H9 (cell line): ENCODE results near the gene CRYBB1. TPM values are rescaled to one million over a fixed set of nuclear protein-coding genes. Genes with fewer than 3 reads are reported as not detected.

Experiments used
- DNase-seq: peaks from one replicate; pipeline ENCODE4 v3.0.0-alpha.2; 2017
- H2AFZ ChIP-seq: one replicate; pipeline ENCODE4 v1.6.1; 2013; ENCODE audit warnings: mild to moderate bottlenecking, low read length, control low read depth, moderate library complexity
- H2AK5ac ChIP-seq: 2 replicates; pipeline ENCODE4 v1.6.1; 2013; ENCODE audit warnings: low read length, control low read depth, mixed read lengths; ENCODE audit not compliant: insufficient read length
- H2BK120ac ChIP-seq: one replicate; pipeline ENCODE4 v1.6.1; 2013; ENCODE audit warnings: low read depth, mild to moderate bottlenecking, low read length, control low read depth, inconsistent platforms; ENCODE audit not compliant: poor library complexity, severe bottlenecking
- H2BK12ac ChIP-seq: 2 replicates; pipeline ENCODE4 v1.6.1; 2013; ENCODE audit warnings: low read length, control low read depth, mixed read lengths, low read depth; ENCODE audit not compliant: insufficient read length
- H2BK15ac ChIP-seq: 2 replicates; pipeline ENCODE4 v1.6.1; 2013; ENCODE audit warnings: low read depth, low read length, control low read depth
- H2BK20ac ChIP-seq: one replicate; pipeline ENCODE4 v1.6.1; 2013; ENCODE audit warnings: low read depth, mild to moderate bottlenecking, low read length, control low read depth, inconsistent platforms; ENCODE audit not compliant: poor library complexity, severe bottlenecking
- H2BK5ac ChIP-seq: 2 replicates; pipeline ENCODE4 v1.6.1; 2013; ENCODE audit warnings: low read length, control low read depth, mixed read lengths; ENCODE audit not compliant: insufficient read length
- H3K14ac ChIP-seq: 2 replicates; pipeline ENCODE4 v1.6.1; 2013; ENCODE audit warnings: low read length, control low read depth; ENCODE audit not compliant: insufficient read depth
- H3K18ac ChIP-seq: 2 replicates; pipeline ENCODE4 v1.6.1; 2013; ENCODE audit warnings: low read depth, mild to moderate bottlenecking, mixed read lengths, low read length, control low read depth; ENCODE audit not compliant: insufficient read length
- H3K23ac ChIP-seq: 2 replicates; pipeline ENCODE4 v1.6.1; 2013; ENCODE audit warnings: low read length, control low read depth, mixed read lengths, low read depth; ENCODE audit not compliant: insufficient read length
- H3K23me2 ChIP-seq: 2 replicates; pipeline ENCODE4 v1.6.1; 2013; ENCODE audit warnings: low read depth, mild to moderate bottlenecking, mixed read lengths, low read length, control low read depth; ENCODE audit not compliant: insufficient read length, poor library complexity, severe bottlenecking
- H3K27ac ChIP-seq: 2 replicates; pipeline ENCODE4 v1.5.1; 2013; ENCODE audit warnings: low read length, control low read depth, mixed read lengths, low read depth; ENCODE audit not compliant: insufficient read length
- H3K27me3 ChIP-seq: 2 replicates; pipeline ENCODE4 v1.6.1; 2013; ENCODE audit warnings: low read length, control low read depth, inconsistent platforms; ENCODE audit not compliant: insufficient read depth
- H3K4ac ChIP-seq: 2 replicates; pipeline ENCODE4 v1.6.1; 2013; ENCODE audit warnings: low read depth, mild to moderate bottlenecking, control low read depth, inconsistent platforms, low read length, moderate library complexity
- H3K4me1 ChIP-seq: 2 replicates; pipeline ENCODE4 v1.6.1; 2013; ENCODE audit warnings: low read length, control low read depth, inconsistent platforms; ENCODE audit not compliant: insufficient read depth
- H3K4me2 ChIP-seq: 2 replicates; pipeline ENCODE4 v1.6.1; 2013; ENCODE audit warnings: low read length, control low read depth, mixed read lengths; ENCODE audit not compliant: insufficient read length, insufficient read depth
- H3K56ac ChIP-seq: 2 replicates; pipeline ENCODE4 v1.6.1; 2013; ENCODE audit warnings: low read depth, mild to moderate bottlenecking, mixed read lengths, low read length, control low read depth; ENCODE audit not compliant: insufficient read length
- H3K79me1 ChIP-seq: 2 replicates; pipeline ENCODE4 v1.6.1; 2013; ENCODE audit warnings: low read depth, mild to moderate bottlenecking, moderate library complexity, low read length, control low read depth, inconsistent platforms; ENCODE audit not compliant: insufficient read depth, poor library complexity, severe bottlenecking
- H3K79me2 ChIP-seq: 2 replicates; pipeline ENCODE4 v1.6.1; 2013; ENCODE audit warnings: low read length, control low read depth, inconsistent platforms; ENCODE audit not compliant: insufficient read depth
- H3K9ac ChIP-seq: 2 replicates; pipeline ENCODE4 v1.6.1; 2013; ENCODE audit warnings: low read length, control low read depth, mixed read lengths; ENCODE audit not compliant: insufficient read length; ENCODE audit errors: extremely low read depth
- H3K9me3 ChIP-seq: one replicate; pipeline ENCODE4 v1.6.1; 2013; ENCODE audit warnings: low read depth, low read length, inconsistent platforms; ENCODE audit not compliant: control insufficient read depth
- H3T11ph ChIP-seq: one replicate; pipeline ENCODE4 v1.6.1; 2013; ENCODE audit warnings: mild to moderate bottlenecking, low read length, control low read depth, inconsistent platforms
- H4K20me1 ChIP-seq: one replicate; pipeline ENCODE4 v1.6.1; 2013; ENCODE audit not compliant: control insufficient read depth, insufficient read length, insufficient read depth
- H4K5ac ChIP-seq: 2 replicates; pipeline ENCODE4 v1.6.1; 2013; ENCODE audit warnings: low read depth, mild to moderate bottlenecking, mixed read lengths, low read length, control low read depth; ENCODE audit not compliant: insufficient read length
- H4K8ac ChIP-seq: replicated peaks from 2 replicates; pipeline ENCODE4 v1.6.1; 2013; ENCODE audit warnings: low read length, control low read depth, mixed read lengths, low read depth; ENCODE audit not compliant: insufficient read length
- H4K91ac ChIP-seq: 2 replicates; pipeline ENCODE4 v1.6.1; 2013; ENCODE audit warnings: low read depth, mild to moderate bottlenecking, moderate library complexity, mixed read lengths, low read length, control low read depth; ENCODE audit not compliant: insufficient read length
- H3K27ac Mint-ChIP-seq, 3 experiments: 2 replicates in 2 of 3; 3 replicates in 1 of 3; pipeline ENCODE4 v1.8.0; 2020 to 2021; ENCODE audit warnings: mixed read lengths in 3 of 3, mild to moderate bottlenecking in 1 of 3, moderate library complexity in 1 of 3
- H3K27me3 Mint-ChIP-seq: 2 replicates; pipeline ENCODE4 v1.8.0; 2021; ENCODE audit warnings: low read depth, mild to moderate bottlenecking, moderate library complexity, mixed read lengths
- H3K36me3 Mint-ChIP-seq, 3 experiments: 2 replicates in 2 of 3; 3 replicates in 1 of 3; pipeline ENCODE4 v1.8.0; 2020 to 2021; ENCODE audit warnings: low read depth in 3 of 3, mixed read lengths in 3 of 3; ENCODE audit not compliant: insufficient read depth in 1 of 3
- H3K4me1 Mint-ChIP-seq, 2 experiments: 2 replicates each; pipeline ENCODE4 v1.8.0; 2020; ENCODE audit warnings: mixed read lengths in 2 of 2
- H3K4me3 Mint-ChIP-seq, 2 experiments: 2 replicates in 1 of 2; 3 replicates in 1 of 2; pipeline ENCODE4 v1.8.0; 2020 to 2021; ENCODE audit warnings: mild to moderate bottlenecking in 2 of 2, mixed read lengths in 2 of 2, moderate library complexity in 1 of 2
- H3K9me3 Mint-ChIP-seq, 2 experiments: 2 replicates in 1 of 2; 3 replicates in 1 of 2; pipeline ENCODE4 v1.8.0; 2020; ENCODE audit warnings: mild to moderate bottlenecking in 2 of 2, mixed read lengths in 2 of 2, moderate library complexity in 1 of 2
- WGBS: extraction: QIAGEN DNeasy Blood & Tissue Kit; methylation state at CpG from one replicate; pipeline ENCODE4 v1.1.7; 2013; ENCODE audit warnings: missing lambda C conversion rate, low lambda C conversion rate, mixed read lengths; ENCODE audit not compliant: insufficient read length; ENCODE audit errors: extremely low coverage; 5-methylcytosine and 5-hydroxymethylcytosine counted together
- total RNA-seq: library from RNA; stranded (reverse); gene quantifications from 2 replicates; pipeline ENCODE4 v1.2.1, GENCODE V29; 2021
- TF ChIP-seq, protein P1 (sequence below): fragments of 200-600 bp; sonication (generic); conservative IDR thresholded peaks from 3 replicates; pipeline ENCODE4 v1.8.0; 2021; ENCODE audit warnings: antibody characterized with exemption, mild to moderate bottlenecking

Gene CRYBB1
- total RNA-seq, 1 experiment from 2014 or later, result 5.4 TPM

DNA sequence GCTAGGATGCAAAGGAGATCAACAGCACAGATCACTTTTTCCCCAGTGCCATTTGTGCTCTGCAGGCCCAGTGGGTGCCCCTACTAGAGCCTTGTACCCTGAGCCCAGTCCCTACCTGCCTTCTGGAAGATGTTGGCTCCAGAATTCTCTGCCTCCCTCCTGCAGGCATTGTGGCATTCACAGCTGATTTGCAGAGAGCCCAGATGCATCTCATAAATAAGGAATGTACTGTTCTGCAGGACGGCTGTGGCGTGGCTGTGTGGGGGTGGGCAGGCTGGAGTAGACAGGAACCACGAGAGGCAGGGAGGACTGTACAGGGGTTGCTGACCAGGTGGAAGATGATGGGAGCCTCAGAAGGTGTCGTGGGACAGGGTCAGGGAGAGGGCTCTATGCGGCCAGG, 28.3 kb upstream of the CRYBB1 start:
- Mint-ChIP-seq H3K36me3 (no peaks in the 10 kb centered on the region), H3K4me3 (peak overlapping the region; percentile 19 to 66; a peak in 4 of 5 replicates), H3K27me3 (peaks cover 7% of the 10 kb centered on the region), H3K9me3 (no peaks in the 10 kb centered on the region; a peak in 2 of 5 replicates), H3K4me1 (peaks cover 91 to 93% of the 10 kb centered on the region in 2 experiments), H3K27ac (peak overlapping the region; percentile 77 to 96 (median 90); a peak in 5 of 7 replicates)
- no peak overlapping the region for H4K8ac ChIP-seq
- no peaks in the 10 kb centered on the region for H4K20me1 ChIP-seq
- H3K14ac ChIP-seq, result peak overlapping the region; percentile 19; the same call in 1 of the 2 replicates
- no peaks in the 10 kb centered on the region for H3K27me3 ChIP-seq
- TF ChIP-seq, protein P1, sequence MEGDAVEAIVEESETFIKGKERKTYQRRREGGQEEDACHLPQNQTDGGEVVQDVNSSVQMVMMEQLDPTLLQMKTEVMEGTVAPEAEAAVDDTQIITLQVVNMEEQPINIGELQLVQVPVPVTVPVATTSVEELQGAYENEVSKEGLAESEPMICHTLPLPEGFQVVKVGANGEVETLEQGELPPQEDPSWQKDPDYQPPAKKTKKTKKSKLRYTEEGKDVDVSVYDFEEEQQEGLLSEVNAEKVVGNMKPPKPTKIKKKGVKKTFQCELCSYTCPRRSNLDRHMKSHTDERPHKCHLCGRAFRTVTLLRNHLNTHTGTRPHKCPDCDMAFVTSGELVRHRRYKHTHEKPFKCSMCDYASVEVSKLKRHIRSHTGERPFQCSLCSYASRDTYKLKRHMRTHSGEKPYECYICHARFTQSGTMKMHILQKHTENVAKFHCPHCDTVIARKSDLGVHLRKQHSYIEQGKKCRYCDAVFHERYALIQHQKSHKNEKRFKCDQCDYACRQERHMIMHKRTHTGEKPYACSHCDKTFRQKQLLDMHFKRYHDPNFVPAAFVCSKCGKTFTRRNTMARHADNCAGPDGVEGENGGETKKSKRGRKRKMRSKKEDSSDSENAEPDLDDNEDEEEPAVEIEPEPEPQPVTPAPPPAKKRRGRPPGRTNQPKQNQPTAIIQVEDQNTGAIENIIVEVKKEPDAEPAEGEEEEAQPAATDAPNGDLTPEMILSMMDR, result no peak
- no peak overlapping the region for H2BK20ac ChIP-seq
- H2BK5ac ChIP-seq, result no peak overlapping the region
- no peaks in the 10 kb centered on the region for H3K9me3 ChIP-seq
- no peaks in the 10 kb centered on the region for H3K79me1 ChIP-seq
- H2AK5ac ChIP-seq, result no peak overlapping the region
- H3K9ac ChIP-seq, result no peak overlapping the region
- H2AFZ ChIP-seq, result no peak overlapping the region
- H3K23ac ChIP-seq, result no peak overlapping the region
- no peaks in the 10 kb centered on the region for H3K79me2 ChIP-seq
- H3K56ac ChIP-seq, result no peak overlapping the region
- no CpG with 5 or more reads among the region's 5 CpGs for WGBS
- no peak overlapping the region for H3K4ac ChIP-seq
- peak overlapping the region; percentile 17 for H3K18ac ChIP-seq
- H3T11ph ChIP-seq, result no peak overlapping the region
- H4K5ac ChIP-seq, result no peak overlapping the region
- H4K91ac ChIP-seq, result peak overlapping the region; percentile 30
- no peak overlapping the region for H3K27ac ChIP-seq
- no peaks in the 10 kb centered on the region for H3K23me2 ChIP-seq
- no peak overlapping the region for H2BK15ac ChIP-seq
- no peak overlapping the region for H2BK12ac ChIP-seq
- no peak for DNase-seq
- peaks cover 33% of the 10 kb centered on the region for H3K4me1 ChIP-seq
- H2BK120ac ChIP-seq, result no peak overlapping the region
- peak overlapping the region; percentile 57 for H3K4me2 ChIP-seq
